ENCODE data around the gene SLC30A5. TPM values are rescaled to one million over a fixed set of nuclear protein-coding genes. Genes with fewer than 3 reads are reported as not detected.

SLC30A5 gene
- polyA plus RNA-seq, 1 donor (not counting 4 experiments of a cell fraction or from before 2014, with no cell fraction given) = 43.4 TPM

GRCh38 chr5:69083412-69083811 lies 10.4 kb upstream of the SLC30A5 start:
- Histone ChIP-seq H3K27ac (ENCODE audit: control insufficient read depth, insufficient read depth, low read length) (no peak overlapping the region), H3K79me2 (ENCODE audit: control insufficient read depth, insufficient read depth, low read length) (no peaks in the 10 kb centered on the region), H3K9me1 (ENCODE audit: control insufficient read depth, extremely low read depth, insufficient read depth, low read length) (no peaks in the 10 kb centered on the region), H3K27me3 (ENCODE audit: control insufficient read depth, extremely low read depth, insufficient read depth, low read length) (no peaks in the 10 kb centered on the region), H4K20me1 (ENCODE audit: control insufficient read depth, extremely low read depth, insufficient read depth, low read length) (no peaks in the 10 kb centered on the region), H3K9ac (ENCODE audit: control insufficient read depth, extremely low read depth, insufficient read depth, low read length) (no peak overlapping the region), H3K4me3 (ENCODE audit: control insufficient read depth in 2 of 3, extremely low read depth in 1 of 3, insufficient read depth in 2 of 3, low read depth in 1 of 3, low read length in 3 of 3) (no peak overlapping the region), H2AFZ (ENCODE audit: control insufficient read depth, low read length) (peak overlapping the region; percentile 20), H3K9me3 (ENCODE audit: control insufficient read depth, low read depth, low read length) (no peaks in the 10 kb centered on the region), H3K36me3 (ENCODE audit: control insufficient read depth in 2 of 2, extremely low read depth in 1 of 2, insufficient read depth in 2 of 2, low read length in 2 of 2) (no peaks in the 10 kb centered on the region), H3K4me1 (ENCODE audit: control insufficient read depth, extremely low read depth, insufficient read depth, low read length) (peaks cover 4% of the 10 kb centered on the region), H3K4me2 (ENCODE audit: control insufficient read depth, extremely low read depth, insufficient read depth, low read depth, low read length) (no peak overlapping the region)
- FAIRE-seq = peak; percentile 51
- no peak for DNase-seq (ENCODE audit: low read depth, low spot score)
- dilution Hi-C loops (cut with MboI; ENCODE audit: extremely low pct_ligation_motif_present, low sequenced_read_pairs) = no loop called here
- TF ChIP-seq EZH2 (IDR thresholded peaks at IDR 0.05; ENCODE audit: low read length) = no peak
- peak in 2 of 3 experiments; percentile 5 to 22 for TF ChIP-seq CTCF (optimal IDR thresholded peaks at IDR 0.05 in 1 of 3, IDR thresholded peaks at IDR 0.05 in 1 of 3, conservative IDR thresholded peaks at IDR 0.05 in 1 of 3; ENCODE audit: extremely low read depth in 1 of 3, insufficient read depth in 2 of 3, low read length in 3 of 3)

DNA sequence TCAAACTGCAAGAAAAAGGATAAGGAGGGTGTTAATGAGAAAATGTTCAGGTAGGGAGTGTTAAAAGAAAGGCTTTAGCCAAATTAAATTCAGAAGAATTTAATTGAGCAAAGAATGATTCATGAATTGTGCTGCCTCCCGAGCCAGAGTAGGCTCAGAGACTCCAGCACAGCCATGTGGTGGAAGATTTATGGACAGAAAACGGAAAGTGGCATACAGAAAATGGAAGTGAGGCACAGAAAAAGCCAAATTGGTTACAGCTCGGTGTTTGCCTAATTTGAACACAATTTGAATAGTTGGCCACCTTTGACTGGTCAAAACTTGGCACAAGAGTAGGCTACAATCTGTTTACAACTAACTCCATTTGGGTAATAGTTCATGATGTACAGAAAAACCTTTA lies 9.6 kb upstream of the SLC30A5 start:
- dilution Hi-C loops (cut with MboI; ENCODE audit: extremely low pct_ligation_motif_present, low sequenced_read_pairs) = no loop called here
- Histone ChIP-seq H3K27me3 (ENCODE audit: control insufficient read depth, extremely low read depth, insufficient read depth, low read length) (no peaks in the 10 kb centered on the region), H2AFZ (ENCODE audit: control insufficient read depth, low read length) (peak overlapping the region; percentile 12)

More for the DNA sequence above, 9.6 kb upstream of the SLC30A5 start:
- no peak for TF ChIP-seq EZH2 (IDR thresholded peaks at IDR 0.05; ENCODE audit: low read length)
- no peak for TF ChIP-seq CTCF (optimal IDR thresholded peaks at IDR 0.05 in 1 of 3, IDR thresholded peaks at IDR 0.05 in 1 of 3, conservative IDR thresholded peaks at IDR 0.05 in 1 of 3; ENCODE audit: extremely low read depth in 1 of 3, insufficient read depth in 2 of 3, low read length in 3 of 3)
- Histone ChIP-seq H3K4me2 (ENCODE audit: control insufficient read depth, extremely low read depth, insufficient read depth, low read depth, low read length) (no peak overlapping the region), H3K79me2 (ENCODE audit: control insufficient read depth, insufficient read depth, low read length) (no peaks in the 10 kb centered on the region), H3K9ac (ENCODE audit: control insufficient read depth, extremely low read depth, insufficient read depth, low read length) (no peak overlapping the region), H3K9me3 (ENCODE audit: control insufficient read depth, low read depth, low read length) (no peaks in the 10 kb centered on the region), H4K20me1 (ENCODE audit: control insufficient read depth, extremely low read depth, insufficient read depth, low read length) (no peaks in the 10 kb centered on the region), H3K27ac (ENCODE audit: control insufficient read depth, insufficient read depth, low read length) (no peak overlapping the region), H3K36me3 (ENCODE audit: control insufficient read depth in 2 of 2, extremely low read depth in 1 of 2, insufficient read depth in 2 of 2, low read length in 2 of 2) (no peaks in the 10 kb centered on the region), H3K4me3 (ENCODE audit: control insufficient read depth in 2 of 3, extremely low read depth in 1 of 3, insufficient read depth in 2 of 3, low read depth in 1 of 3, low read length in 3 of 3) (no peak overlapping the region), H3K9me1 (ENCODE audit: control insufficient read depth, extremely low read depth, insufficient read depth, low read length) (no peaks in the 10 kb centered on the region), H3K4me1 (ENCODE audit: control insufficient read depth, extremely low read depth, insufficient read depth, low read length) (peaks cover 2% of the 10 kb centered on the region)
- FAIRE-seq (no peak), DNase-seq (ENCODE audit: low read depth, low spot score) (no peak)

Measured in keratinocyte (primary cell).